Glutamatergic neuron (in vitro differentiated cells): ENCODE measurements around the gene ARHGAP12. TPM values are rescaled to one million over a fixed set of nuclear protein-coding genes. Genes with fewer than 3 reads are reported as not detected.

Source experiments
- DNase-seq: peaks from one replicate; pipeline ENCODE4 v3.0.0; 2022
- H3K27ac Mint-ChIP-seq: one replicate; pipeline ENCODE4 v1.8.0; 2020; ENCODE audit warnings: mild to moderate bottlenecking, mixed read lengths, inconsistent platforms; ENCODE audit not compliant: unreplicated experiment
- H3K27me3 Mint-ChIP-seq: one replicate; pipeline ENCODE4 v1.8.0; 2020; ENCODE audit warnings: mild to moderate bottlenecking, moderate library complexity, mixed read lengths, inconsistent platforms; ENCODE audit not compliant: unreplicated experiment
- H3K36me3 Mint-ChIP-seq: one replicate; pipeline ENCODE4 v1.8.0; 2020; ENCODE audit warnings: mild to moderate bottlenecking, mixed read lengths, inconsistent platforms; ENCODE audit not compliant: unreplicated experiment
- H3K4me1 Mint-ChIP-seq: one replicate; pipeline ENCODE4 v1.8.0; 2020; ENCODE audit warnings: mild to moderate bottlenecking, low read depth, mixed read lengths, inconsistent platforms; ENCODE audit not compliant: unreplicated experiment
- H3K4me3 Mint-ChIP-seq: one replicate; pipeline ENCODE4 v1.8.0; 2020; ENCODE audit warnings: mild to moderate bottlenecking, mixed read lengths, inconsistent platforms; ENCODE audit not compliant: unreplicated experiment
- H3K9me3 Mint-ChIP-seq: one replicate; pipeline ENCODE4 v1.8.0; 2020; ENCODE audit warnings: mild to moderate bottlenecking, moderate library complexity, mixed read lengths, inconsistent platforms; ENCODE audit not compliant: unreplicated experiment
- total RNA-seq: library from RNA; stranded (reverse); fragmentation: NEBNext Ultra II Directional; extraction: Animal tissue kit (Norgen Biotek cat#: 25700); gene quantifications from one replicate; pipeline ENCODE4 v1.2.1, GENCODE V29; 2021; ENCODE audit not compliant: unreplicated experiment
- TF ChIP-seq, protein P1 (sequence below): fragments of 200-600 bp; sonication (generic); IDR thresholded peaks from one replicate; pipeline ENCODE4 v1.5.0; 2021; ENCODE audit not compliant: partially characterized antibody, unreplicated experiment

The ARHGAP12 gene
- total RNA-seq, 1 donor from 2014 or later = 41.9 TPM

DNA sequence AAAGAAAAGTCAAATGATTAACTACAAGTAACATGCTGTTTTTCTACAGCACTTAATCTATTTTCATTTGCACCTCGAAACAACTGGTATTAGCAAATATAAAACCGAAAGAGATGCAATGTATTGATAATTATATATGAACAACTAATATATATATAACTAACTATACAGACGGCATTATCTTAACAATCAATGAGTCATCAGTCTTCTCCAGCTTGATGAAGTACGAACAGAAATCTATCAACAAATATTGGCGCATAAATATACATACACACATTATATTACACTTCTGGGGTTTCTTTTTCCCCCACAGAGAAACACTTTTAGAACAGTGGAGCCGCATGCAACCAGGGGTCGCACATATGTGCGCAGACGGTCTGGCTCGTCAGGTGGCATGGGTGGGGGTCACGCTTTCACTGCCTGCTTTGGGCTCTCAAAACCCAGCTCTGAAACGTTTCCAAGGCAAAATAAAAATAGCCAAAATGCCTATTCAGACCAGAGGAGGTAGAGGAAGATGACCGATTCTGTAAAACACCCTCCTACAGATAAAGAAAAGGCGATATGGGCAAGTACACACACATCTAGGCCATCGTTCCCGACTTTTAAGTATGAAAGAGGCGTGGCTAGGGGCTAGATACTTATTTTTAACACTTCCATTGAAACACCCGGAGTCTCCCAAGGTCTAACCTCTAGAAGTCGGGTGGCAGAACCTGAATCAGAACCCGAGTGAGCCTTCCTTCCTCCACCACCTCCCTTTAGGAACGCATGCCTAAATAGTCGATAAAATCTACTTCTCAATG lies 1.7 kb downstream of the ARHGAP12 start:
- peak overlapping the region; percentile 94 for H3K27ac Mint-ChIP-seq
- no peaks in the 10 kb centered on the region for H3K36me3 Mint-ChIP-seq
- peaks cover 8% of the 10 kb centered on the region for H3K27me3 Mint-ChIP-seq
- H3K9me3 Mint-ChIP-seq = peaks cover 14% of the 10 kb centered on the region
- TF ChIP-seq, protein P1, sequence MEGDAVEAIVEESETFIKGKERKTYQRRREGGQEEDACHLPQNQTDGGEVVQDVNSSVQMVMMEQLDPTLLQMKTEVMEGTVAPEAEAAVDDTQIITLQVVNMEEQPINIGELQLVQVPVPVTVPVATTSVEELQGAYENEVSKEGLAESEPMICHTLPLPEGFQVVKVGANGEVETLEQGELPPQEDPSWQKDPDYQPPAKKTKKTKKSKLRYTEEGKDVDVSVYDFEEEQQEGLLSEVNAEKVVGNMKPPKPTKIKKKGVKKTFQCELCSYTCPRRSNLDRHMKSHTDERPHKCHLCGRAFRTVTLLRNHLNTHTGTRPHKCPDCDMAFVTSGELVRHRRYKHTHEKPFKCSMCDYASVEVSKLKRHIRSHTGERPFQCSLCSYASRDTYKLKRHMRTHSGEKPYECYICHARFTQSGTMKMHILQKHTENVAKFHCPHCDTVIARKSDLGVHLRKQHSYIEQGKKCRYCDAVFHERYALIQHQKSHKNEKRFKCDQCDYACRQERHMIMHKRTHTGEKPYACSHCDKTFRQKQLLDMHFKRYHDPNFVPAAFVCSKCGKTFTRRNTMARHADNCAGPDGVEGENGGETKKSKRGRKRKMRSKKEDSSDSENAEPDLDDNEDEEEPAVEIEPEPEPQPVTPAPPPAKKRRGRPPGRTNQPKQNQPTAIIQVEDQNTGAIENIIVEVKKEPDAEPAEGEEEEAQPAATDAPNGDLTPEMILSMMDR = no peak
- DNase-seq = peak; percentile 54
- H3K4me3 Mint-ChIP-seq = peak overlapping the region; percentile 96
- H3K4me1 Mint-ChIP-seq = peaks cover 21% of the 10 kb centered on the region

DNA sequence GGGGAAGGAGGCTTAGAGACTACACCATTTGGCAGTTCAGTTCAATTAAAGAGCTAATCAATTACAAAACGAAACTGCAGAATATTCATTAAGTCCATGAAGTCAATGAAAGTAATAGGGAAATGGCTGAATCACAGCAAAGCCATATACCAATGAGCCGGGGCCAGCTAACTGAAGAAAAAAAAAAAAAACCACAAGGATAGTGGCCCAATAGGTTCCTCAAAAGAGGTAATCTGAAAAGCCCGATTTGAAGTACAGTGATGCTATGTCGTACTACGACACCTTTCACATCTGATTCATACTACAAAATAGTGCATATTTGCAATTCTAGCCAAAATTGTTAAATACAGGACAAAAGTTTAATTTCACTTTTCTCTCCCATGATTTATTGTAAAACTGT lies 2.5 kb downstream of the ARHGAP12 start:
- H3K4me3 Mint-ChIP-seq = peak overlapping the region; percentile 96
- TF ChIP-seq, protein P1 = no peak
- H3K9me3 Mint-ChIP-seq = peaks cover 14% of the 10 kb centered on the region
- peaks cover 8% of the 10 kb centered on the region for H3K27me3 Mint-ChIP-seq
- H3K4me1 Mint-ChIP-seq = peaks cover 21% of the 10 kb centered on the region
- peak overlapping the region; percentile 30 for H3K27ac Mint-ChIP-seq
- no peaks in the 10 kb centered on the region for H3K36me3 Mint-ChIP-seq
- DNase-seq = no peak

DNA sequence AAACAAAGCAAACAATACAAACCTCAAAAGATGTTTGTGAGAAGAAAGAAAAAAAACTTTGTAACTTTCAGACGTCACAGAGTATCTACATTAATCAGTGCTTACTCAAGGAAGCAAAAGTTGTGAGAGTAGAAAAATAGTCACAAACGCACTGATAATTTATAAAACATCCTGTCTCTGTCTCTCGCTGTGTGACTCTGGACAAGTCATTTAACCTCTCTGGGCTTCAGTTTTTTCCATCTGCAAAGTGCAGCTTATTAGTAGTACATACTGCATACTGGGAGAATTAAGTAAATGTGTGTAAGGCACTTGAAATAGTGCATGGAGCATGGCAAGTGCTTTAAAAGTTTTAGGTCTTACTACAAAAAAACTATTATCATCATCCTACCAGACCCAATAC lies 3.8 kb downstream of the ARHGAP12 start:
- Mint-ChIP-seq H3K9me3 (peaks cover 14% of the 10 kb centered on the region), H3K4me1 (peaks cover 13% of the 10 kb centered on the region), H3K27me3 (peaks cover 8% of the 10 kb centered on the region), H3K4me3 (no peak overlapping the region), H3K36me3 (no peaks in the 10 kb centered on the region), H3K27ac (no peak overlapping the region)
- DNase-seq = no peak
- TF ChIP-seq, protein P1 = no peak

DNA sequence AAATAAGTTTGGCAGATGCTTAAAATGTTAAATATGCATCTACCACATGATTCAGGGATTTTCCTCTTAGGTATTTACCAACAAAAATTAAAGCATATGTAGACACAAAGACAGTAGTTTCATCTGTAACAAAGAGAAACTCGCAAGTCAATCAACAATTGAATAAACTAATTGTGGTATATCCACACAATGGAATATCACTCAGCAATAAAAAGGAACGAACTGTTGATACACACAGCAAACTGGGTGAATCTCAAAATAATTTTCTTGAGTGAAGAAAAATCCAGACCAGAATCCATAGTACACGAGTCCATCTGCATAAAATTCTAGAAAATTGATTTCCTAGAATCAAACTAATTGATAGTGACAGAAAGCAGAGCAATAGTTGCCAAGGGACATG lies 5.2 kb downstream of the ARHGAP12 start:
- DNase-seq = no peak
- H3K4me1 Mint-ChIP-seq = peaks cover 10% of the 10 kb centered on the region
- H3K27ac Mint-ChIP-seq = no peak overlapping the region
- TF ChIP-seq, protein P1 = no peak
- H3K4me3 Mint-ChIP-seq = no peak overlapping the region
- peaks cover 6% of the 10 kb centered on the region for H3K27me3 Mint-ChIP-seq
- no peaks in the 10 kb centered on the region for H3K36me3 Mint-ChIP-seq
- peaks cover 9% of the 10 kb centered on the region for H3K9me3 Mint-ChIP-seq

DNA sequence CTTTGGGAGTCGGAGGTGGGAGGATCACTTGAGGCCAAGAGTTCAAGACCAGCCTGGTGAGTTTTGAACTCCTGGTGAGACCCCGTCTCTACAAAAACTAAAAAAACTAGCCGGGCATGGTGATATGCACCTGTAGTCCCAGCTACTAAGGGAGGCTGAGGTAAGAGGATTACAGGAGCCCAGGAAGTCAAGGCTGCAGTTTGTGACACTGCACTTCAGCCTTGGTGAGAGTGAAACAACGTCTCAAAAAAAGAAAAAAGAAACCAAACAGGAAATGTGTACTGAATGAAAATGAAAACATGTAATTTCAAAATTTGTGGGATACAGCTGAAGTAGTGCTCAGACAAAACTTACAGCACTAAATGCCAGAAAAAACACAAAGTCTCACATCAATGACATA lies 7.6 kb downstream of the ARHGAP12 start:
- H3K36me3 Mint-ChIP-seq = no peaks in the 10 kb centered on the region
- H3K4me1 Mint-ChIP-seq = peaks cover 7% of the 10 kb centered on the region
- H3K4me3 Mint-ChIP-seq = no peak overlapping the region
- H3K27me3 Mint-ChIP-seq = peaks cover 1% of the 10 kb centered on the region
- H3K27ac Mint-ChIP-seq = no peak overlapping the region
- no peak for DNase-seq
- no peaks in the 10 kb centered on the region for H3K9me3 Mint-ChIP-seq
- TF ChIP-seq, protein P1 = no peak
